Measurements from ENCODE around the gene LIPG.

LIPG gene

DNA sequence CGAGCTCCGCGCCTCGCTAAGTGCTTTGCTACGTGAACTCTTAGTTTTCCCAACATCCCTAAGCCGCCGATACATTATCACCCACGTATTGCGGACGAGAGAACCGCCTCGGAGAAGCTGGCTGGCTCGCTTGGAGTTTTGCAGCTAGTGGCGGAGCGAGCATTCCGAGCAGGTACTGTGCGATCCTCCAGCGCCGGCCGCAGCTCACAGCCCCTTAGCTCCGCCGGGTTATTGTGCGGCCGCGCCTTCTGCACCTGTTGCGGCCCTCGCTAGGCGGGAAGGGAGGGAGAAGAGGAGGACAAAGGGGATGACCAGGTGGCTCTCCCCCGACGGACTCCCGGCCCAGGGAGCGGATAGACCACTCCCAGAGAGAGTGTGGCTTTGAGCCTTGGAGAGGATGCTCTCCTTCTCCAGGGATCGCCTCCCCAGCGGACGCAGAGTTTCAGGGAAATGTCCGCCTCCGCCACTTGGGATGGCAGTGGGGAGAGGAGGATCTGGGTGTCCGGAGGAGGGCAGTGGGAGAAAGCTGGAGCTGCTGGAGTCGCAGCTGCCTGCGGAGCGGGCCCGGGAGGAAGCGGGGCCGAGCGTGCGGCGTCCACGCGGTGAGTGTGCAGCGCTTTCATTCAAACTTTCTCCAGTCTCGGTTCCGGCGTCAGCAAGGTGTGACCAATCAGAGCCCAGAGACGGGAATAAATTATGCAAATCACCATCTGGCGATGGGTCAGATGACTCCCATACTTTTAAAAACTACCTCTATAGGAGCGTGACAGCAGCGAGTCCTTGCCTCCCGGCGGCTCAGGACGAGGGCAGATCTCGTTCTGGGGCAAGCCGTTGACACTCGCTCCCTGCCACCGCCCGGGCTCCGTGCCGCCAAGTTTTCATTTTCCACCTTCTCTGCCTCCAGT lies at the start of gene LIPG (continued):
- TF ChIP-seq ZNF530 (tag by site-specific recombination; IDR thresholded peaks at IDR 0.05; ENCODE audit: low read depth) (no peak), ZNF513 (tag by site-specific recombination; IDR thresholded peaks at IDR 0.05) (no peak), ZNF658 (tag by site-specific recombination; IDR thresholded peaks at IDR 0.05) (no peak), ZNF18 (tag by site-specific recombination; IDR thresholded peaks at IDR 0.05) (no peak), ZNF707 (tag by site-specific recombination; IDR thresholded peaks at IDR 0.05) (no peak), ZNF768 (tag by site-specific recombination; IDR thresholded peaks at IDR 0.05) (no peak), KLF1 (tag by site-specific recombination; IDR thresholded peaks at IDR 0.05) (no peak), ZNF140 (tag by site-specific recombination; IDR thresholded peaks at IDR 0.05) (no peak), WT1 (tag by site-specific recombination; IDR thresholded peaks at IDR 0.05) (no peak), ZNF776 (tag by site-specific recombination; IDR thresholded peaks at IDR 0.05; ENCODE audit: borderline replicate concordance) (no peak), ZNF335 (tag by site-specific recombination; conservative IDR thresholded peaks at IDR 0.05) (peak; percentile 58), ZNF157 (tag by site-specific recombination; IDR thresholded peaks at IDR 0.05) (no peak), OSR2 (tag by site-specific recombination; IDR thresholded peaks at IDR 0.05) (no peak), ZNF175 (tag by site-specific recombination; IDR thresholded peaks at IDR 0.05) (no peak), SCRT2 (tag by site-specific recombination; IDR thresholded peaks at IDR 0.05) (peak; percentile 100), ZNF169 (tag by site-specific recombination; IDR thresholded peaks at IDR 0.05) (no peak), ZBTB20 (tag by site-specific recombination; IDR thresholded peaks at IDR 0.05) (peak; percentile 85), ZBTB21 (tag by site-specific recombination; IDR thresholded peaks at IDR 0.05) (no peak), ZNF138 (tag by site-specific recombination; IDR thresholded peaks at IDR 0.05; ENCODE audit: borderline replicate concordance) (no peak), ZNF596 (tag by site-specific recombination; IDR thresholded peaks at IDR 0.05) (no peak)
- TF ChIP-seq, protein P1, sequence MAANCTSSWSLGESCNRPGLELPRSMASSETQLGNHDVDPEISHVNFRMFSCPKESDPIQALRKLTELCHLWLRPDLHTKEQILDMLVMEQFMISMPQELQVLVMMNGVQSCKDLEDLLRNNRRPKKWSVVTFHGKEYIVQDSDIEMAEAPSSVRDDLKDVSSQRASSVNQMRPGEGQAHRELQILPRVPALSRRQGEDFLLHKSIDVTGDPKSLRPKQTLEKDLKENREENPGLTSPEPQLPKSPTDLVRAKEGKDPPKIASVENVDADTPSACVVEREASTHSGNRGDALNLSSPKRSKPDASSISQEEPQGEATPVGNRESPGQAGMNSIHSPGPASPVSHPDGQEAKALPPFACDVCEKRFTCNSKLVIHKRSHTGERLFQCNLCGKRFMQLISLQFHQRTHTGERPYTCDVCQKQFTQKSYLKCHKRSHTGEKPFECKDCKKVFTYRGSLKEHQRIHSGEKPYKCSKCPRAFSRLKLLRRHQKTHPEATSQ (tag by site-specific recombination; IDR thresholded peaks at IDR 0.05): no peak
- TF ChIP-seq, protein P2, sequence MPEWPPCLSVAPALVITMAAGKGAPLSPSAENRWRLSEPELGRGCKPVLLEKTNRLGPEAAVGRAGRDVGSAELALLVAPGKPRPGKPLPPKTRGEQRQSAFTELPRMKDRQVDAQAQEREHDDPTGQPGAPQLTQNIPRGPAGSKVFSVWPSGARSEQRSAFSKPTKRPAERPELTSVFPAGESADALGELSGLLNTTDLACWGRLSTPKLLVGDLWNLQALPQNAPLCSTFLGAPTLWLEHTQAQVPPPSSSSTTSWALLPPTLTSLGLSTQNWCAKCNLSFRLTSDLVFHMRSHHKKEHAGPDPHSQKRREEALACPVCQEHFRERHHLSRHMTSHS (tag by site-specific recombination; IDR thresholded peaks at IDR 0.05): no peak
- TF ChIP-seq, protein P3, sequence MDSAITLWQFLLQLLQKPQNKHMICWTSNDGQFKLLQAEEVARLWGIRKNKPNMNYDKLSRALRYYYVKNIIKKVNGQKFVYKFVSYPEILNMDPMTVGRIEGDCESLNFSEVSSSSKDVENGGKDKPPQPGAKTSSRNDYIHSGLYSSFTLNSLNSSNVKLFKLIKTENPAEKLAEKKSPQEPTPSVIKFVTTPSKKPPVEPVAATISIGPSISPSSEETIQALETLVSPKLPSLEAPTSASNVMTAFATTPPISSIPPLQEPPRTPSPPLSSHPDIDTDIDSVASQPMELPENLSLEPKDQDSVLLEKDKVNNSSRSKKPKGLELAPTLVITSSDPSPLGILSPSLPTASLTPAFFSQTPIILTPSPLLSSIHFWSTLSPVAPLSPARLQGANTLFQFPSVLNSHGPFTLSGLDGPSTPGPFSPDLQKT (IDR thresholded peaks at IDR 0.05; ENCODE audit: borderline replicate concordance, low read depth, low read length): no peak
- TF ChIP-seq, protein P4, sequence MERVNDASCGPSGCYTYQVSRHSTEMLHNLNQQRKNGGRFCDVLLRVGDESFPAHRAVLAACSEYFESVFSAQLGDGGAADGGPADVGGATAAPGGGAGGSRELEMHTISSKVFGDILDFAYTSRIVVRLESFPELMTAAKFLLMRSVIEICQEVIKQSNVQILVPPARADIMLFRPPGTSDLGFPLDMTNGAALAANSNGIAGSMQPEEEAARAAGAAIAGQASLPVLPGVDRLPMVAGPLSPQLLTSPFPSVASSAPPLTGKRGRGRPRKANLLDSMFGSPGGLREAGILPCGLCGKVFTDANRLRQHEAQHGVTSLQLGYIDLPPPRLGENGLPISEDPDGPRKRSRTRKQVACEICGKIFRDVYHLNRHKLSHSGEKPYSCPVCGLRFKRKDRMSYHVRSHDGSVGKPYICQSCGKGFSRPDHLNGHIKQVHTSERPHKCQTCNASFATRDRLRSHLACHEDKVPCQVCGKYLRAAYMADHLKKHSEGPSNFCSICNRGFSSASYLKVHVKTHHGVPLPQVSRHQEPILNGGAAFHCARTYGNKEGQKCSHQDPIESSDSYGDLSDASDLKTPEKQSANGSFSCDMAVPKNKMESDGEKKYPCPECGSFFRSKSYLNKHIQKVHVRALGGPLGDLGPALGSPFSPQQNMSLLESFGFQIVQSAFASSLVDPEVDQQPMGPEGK (tag by site-specific recombination; IDR thresholded peaks at IDR 0.05): no peak
- TF ChIP-seq, protein P5, sequence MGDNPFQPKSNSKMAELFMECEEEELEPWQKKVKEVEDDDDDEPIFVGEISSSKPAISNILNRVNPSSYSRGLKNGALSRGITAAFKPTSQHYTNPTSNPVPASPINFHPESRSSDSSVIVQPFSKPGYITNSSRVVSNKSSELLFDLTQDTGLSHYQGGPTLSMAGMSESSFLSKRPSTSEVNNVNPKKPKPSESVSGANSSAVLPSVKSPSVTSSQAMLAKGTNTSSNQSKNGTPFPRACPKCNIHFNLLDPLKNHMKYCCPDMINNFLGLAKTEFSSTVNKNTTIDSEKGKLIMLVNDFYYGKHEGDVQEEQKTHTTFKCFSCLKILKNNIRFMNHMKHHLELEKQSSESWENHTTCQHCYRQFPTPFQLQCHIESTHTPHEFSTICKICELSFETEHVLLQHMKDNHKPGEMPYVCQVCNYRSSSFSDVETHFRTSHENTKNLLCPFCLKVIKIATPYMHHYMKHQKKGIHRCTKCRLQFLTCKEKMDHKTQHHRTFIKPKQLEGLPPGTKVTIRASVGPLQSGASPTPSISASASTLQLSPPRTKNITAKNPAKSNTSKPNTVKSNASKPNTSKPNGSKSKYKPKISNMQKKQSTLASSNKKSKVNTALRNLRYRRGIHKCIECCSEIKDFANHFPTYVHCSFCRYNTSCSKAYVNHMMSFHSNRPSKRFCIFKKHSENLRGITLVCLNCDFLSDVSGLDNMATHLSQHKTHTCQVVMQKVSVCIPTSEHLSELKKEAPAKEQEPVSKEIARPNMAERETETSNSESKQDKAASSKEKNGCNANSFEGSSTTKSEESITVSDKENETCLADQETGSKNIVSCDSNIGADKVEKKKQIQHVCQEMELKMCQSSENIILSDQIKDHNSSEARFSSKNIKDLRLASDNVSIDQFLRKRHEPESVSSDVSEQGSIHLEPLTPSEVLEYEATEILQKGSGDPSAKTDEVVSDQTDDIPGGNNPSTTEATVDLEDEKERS (tag by site-specific recombination; IDR thresholded peaks at IDR 0.05): no peak
- TF ChIP-seq, protein P6, sequence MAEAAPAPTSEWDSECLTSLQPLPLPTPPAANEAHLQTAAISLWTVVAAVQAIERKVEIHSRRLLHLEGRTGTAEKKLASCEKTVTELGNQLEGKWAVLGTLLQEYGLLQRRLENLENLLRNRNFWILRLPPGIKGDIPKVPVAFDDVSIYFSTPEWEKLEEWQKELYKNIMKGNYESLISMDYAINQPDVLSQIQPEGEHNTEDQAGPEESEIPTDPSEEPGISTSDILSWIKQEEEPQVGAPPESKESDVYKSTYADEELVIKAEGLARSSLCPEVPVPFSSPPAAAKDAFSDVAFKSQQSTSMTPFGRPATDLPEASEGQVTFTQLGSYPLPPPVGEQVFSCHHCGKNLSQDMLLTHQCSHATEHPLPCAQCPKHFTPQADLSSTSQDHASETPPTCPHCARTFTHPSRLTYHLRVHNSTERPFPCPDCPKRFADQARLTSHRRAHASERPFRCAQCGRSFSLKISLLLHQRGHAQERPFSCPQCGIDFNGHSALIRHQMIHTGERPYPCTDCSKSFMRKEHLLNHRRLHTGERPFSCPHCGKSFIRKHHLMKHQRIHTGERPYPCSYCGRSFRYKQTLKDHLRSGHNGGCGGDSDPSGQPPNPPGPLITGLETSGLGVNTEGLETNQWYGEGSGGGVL (tag by site-specific recombination; IDR thresholded peaks at IDR 0.05): peak; percentile 49; the same call in 1 of the 2 replicates
